Lung (tissue), 12 donors: ENCODE measurements around the gene CDH13. TPM values are rescaled to one million over a fixed set of nuclear protein-coding genes. Genes with fewer than 3 reads are reported as not detected.

Source experiments
- ATAC-seq: fragments of 200-7000 bp; cut with Tn5 transposase; one replicate; pipeline ENCODE4 v1.9.1; 2020; ENCODE audit warnings: moderate number of reproducible peaks; ENCODE audit not compliant: insufficient read depth, low FRiP score
- DNase-seq, 3 donors: peaks; one replicate each; pipeline ENCODE4 v3.0.0-alpha.2; 2013 to 2017
- H3K27ac ChIP-seq, 2 donors: one replicate each; pipeline ENCODE4 v1.5.1; 2013; ENCODE audit warnings: mild to moderate bottlenecking in 2 of 2, moderate library complexity in 2 of 2, control low read depth in 1 of 2, inconsistent platforms in 1 of 2, low read depth in 1 of 2, low read length in 1 of 2
- H3K27me3 ChIP-seq, 3 donors: one replicate each; pipeline ENCODE4 v1.5.1; 2013; ENCODE audit warnings: low read length in 2 of 3; ENCODE audit not compliant: control insufficient read depth in 3 of 3, insufficient read depth in 3 of 3
- H3K36me3 ChIP-seq, 4 donors: one replicate each; pipeline ENCODE4 v1.5.1; 2013; ENCODE audit warnings: low read length in 4 of 4, mild to moderate bottlenecking in 1 of 4, moderate library complexity in 1 of 4; ENCODE audit not compliant: control insufficient read depth in 4 of 4, insufficient read depth in 4 of 4
- H3K4me1 ChIP-seq, 5 donors: one replicate each; pipeline ENCODE4 v1.5.1; 2013; ENCODE audit warnings: low read length in 5 of 5, mild to moderate bottlenecking in 2 of 5, moderate library complexity in 1 of 5; ENCODE audit not compliant: control insufficient read depth in 5 of 5, insufficient read depth in 5 of 5
- H3K4me3 ChIP-seq: one replicate; pipeline ENCODE4 v1.5.1; 2013; ENCODE audit warnings: mild to moderate bottlenecking, control low read depth, moderate library complexity
- H3K9ac ChIP-seq, 2 donors: one replicate each; pipeline ENCODE4 v1.5.1; 2013; ENCODE audit warnings: low read length in 2 of 2, control low read depth in 1 of 2; ENCODE audit not compliant: insufficient read depth in 1 of 2
- H3K9me3 ChIP-seq, 4 donors: one replicate each; pipeline ENCODE4 v1.5.1; 2013; ENCODE audit warnings: low read length in 3 of 4, mild to moderate bottlenecking in 1 of 4, moderate library complexity in 1 of 4; ENCODE audit not compliant: control insufficient read depth in 4 of 4, insufficient read depth in 3 of 4
- WGBS, 2 donors: extraction: QIAGEN DNeasy Blood & Tissue Kit; methylation state at CpG; one replicate each; pipeline ENCODE4 v1.1.7; 2013; 5-methylcytosine and 5-hydroxymethylcytosine counted together
- polyA plus RNA-seq, 2 donors: library from polyadenylated mRNA; stranded (reverse); fragments of 200-250 nt; gene quantifications; one replicate each; pipeline ENCODE4 v1.2.1, GENCODE V29; 2013
- total RNA-seq, 2 donors: library from RNA; depleted of rRNA in 1 of 2; stranded (reverse); fragments of >200 nt in 1 of 2; gene quantifications; one replicate each; pipeline ENCODE4 v1.2.1, GENCODE V29; 2014 to 2021
- TF ChIP-seq, protein P1 (sequence below): IDR thresholded peaks from 2 replicates; pipeline ENCODE4 v1.5.1; 2012; ENCODE audit warnings: mild to moderate bottlenecking; ENCODE audit errors: control extremely low read depth, extremely low read depth
- donor health status: control.
- donor health status: control.
- donor health status: Bipolar disorder and iron deficiency.
- donor health status: healthy.
- donor health status: DM: yes; HTN: yes; CAD: no.

The CDH13 gene
- total and polyA plus RNA-seq, 4 donors, result 2.1 to 12.3 (median 7.3) TPM

GRCh38 chr16:83755391-83755790 is 1128.6 kb downstream of the CDH13 start:
- Histone ChIP-seq H3K27me3 (no peaks in the 10 kb centered on the region), H3K27ac (no peak overlapping the region), H3K4me1 (no peaks in the 10 kb centered on the region), H3K4me3 (no peak overlapping the region), H3K9ac (no peak overlapping the region), H3K9me3 (peaks cover 0 to 3% (median 1%) of the 10 kb centered on the region in 4 donors), H3K36me3 (no peaks in the 10 kb centered on the region)
- DNase-seq (no peak), ATAC-seq (no peak)
- TF ChIP-seq, protein P1, sequence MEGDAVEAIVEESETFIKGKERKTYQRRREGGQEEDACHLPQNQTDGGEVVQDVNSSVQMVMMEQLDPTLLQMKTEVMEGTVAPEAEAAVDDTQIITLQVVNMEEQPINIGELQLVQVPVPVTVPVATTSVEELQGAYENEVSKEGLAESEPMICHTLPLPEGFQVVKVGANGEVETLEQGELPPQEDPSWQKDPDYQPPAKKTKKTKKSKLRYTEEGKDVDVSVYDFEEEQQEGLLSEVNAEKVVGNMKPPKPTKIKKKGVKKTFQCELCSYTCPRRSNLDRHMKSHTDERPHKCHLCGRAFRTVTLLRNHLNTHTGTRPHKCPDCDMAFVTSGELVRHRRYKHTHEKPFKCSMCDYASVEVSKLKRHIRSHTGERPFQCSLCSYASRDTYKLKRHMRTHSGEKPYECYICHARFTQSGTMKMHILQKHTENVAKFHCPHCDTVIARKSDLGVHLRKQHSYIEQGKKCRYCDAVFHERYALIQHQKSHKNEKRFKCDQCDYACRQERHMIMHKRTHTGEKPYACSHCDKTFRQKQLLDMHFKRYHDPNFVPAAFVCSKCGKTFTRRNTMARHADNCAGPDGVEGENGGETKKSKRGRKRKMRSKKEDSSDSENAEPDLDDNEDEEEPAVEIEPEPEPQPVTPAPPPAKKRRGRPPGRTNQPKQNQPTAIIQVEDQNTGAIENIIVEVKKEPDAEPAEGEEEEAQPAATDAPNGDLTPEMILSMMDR, result no peak

GRCh38 chr16:83762141-83762991 is 1135.6 kb downstream of the CDH13 start:
- H3K4me3 ChIP-seq, result no peak overlapping the region
- no peak overlapping the region for H3K9ac ChIP-seq
- H3K4me1 ChIP-seq, result no peaks in the 10 kb centered on the region
- no peak for ATAC-seq
- WGBS, 2 donors, result 75 to 88% methylated on average over 11 of the region's 11 CpGs
- no peak overlapping the region for H3K27ac ChIP-seq
- no peaks in the 10 kb centered on the region for H3K27me3 ChIP-seq
- DNase-seq, result no peak
- H3K36me3 ChIP-seq, result no peaks in the 10 kb centered on the region
- TF ChIP-seq, protein P1, result no peak
- no peaks in the 10 kb centered on the region for H3K9me3 ChIP-seq

GRCh38 chr16:83762992-83763358 is 1136.2 kb downstream of the CDH13 start:
- DNase-seq (no peak), ATAC-seq (no peak)
- WGBS, 2 donors, result 84 to 96% methylated on average over 5 of the region's 5 CpGs
- Histone ChIP-seq H3K9me3 (no peaks in the 10 kb centered on the region), H3K9ac (no peak overlapping the region), H3K27ac (no peak overlapping the region), H3K4me3 (no peak overlapping the region), H3K36me3 (no peaks in the 10 kb centered on the region), H3K27me3 (no peaks in the 10 kb centered on the region), H3K4me1 (no peaks in the 10 kb centered on the region)
- TF ChIP-seq, protein P1, result no peak
